Measurements from ENCODE around the gene CADPS. TPM values are rescaled to one million over a fixed set of nuclear protein-coding genes. Genes with fewer than 3 reads are reported as not detected.

The CADPS gene
- total RNA-seq, 1 donor from 2014 or later: 265 TPM

DNA sequence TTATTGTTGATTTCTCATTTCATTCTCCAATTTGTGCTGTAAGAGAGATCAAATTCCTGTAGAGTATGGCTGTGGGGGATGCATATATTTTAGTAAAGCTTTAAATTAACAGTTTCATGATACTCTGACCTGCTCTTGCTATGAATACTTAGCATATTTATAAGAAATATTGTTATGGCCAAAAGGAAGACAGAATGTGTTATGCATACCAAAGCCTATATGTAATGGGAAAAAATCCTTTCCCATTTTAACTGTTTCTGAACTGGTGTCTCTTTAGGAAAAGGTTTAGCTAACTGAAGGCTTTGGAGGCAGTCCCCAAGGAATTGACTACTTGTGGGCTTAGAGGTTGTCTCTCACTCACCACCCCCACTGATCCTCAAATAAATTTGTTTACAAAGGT, 59.2 kb downstream of the CADPS start:
- TF ChIP-seq, protein P1, sequence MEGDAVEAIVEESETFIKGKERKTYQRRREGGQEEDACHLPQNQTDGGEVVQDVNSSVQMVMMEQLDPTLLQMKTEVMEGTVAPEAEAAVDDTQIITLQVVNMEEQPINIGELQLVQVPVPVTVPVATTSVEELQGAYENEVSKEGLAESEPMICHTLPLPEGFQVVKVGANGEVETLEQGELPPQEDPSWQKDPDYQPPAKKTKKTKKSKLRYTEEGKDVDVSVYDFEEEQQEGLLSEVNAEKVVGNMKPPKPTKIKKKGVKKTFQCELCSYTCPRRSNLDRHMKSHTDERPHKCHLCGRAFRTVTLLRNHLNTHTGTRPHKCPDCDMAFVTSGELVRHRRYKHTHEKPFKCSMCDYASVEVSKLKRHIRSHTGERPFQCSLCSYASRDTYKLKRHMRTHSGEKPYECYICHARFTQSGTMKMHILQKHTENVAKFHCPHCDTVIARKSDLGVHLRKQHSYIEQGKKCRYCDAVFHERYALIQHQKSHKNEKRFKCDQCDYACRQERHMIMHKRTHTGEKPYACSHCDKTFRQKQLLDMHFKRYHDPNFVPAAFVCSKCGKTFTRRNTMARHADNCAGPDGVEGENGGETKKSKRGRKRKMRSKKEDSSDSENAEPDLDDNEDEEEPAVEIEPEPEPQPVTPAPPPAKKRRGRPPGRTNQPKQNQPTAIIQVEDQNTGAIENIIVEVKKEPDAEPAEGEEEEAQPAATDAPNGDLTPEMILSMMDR (IDR thresholded peaks at IDR 0.05; ENCODE audit: partially characterized antibody, unreplicated experiment): no peak
- H3K4me3 Mint-ChIP-seq (ENCODE audit: unreplicated experiment): no peak overlapping the region
- H3K27ac Mint-ChIP-seq (ENCODE audit: unreplicated experiment): no peak overlapping the region
- DNase-seq: no peak
- H3K4me1 Mint-ChIP-seq (ENCODE audit: low read depth, unreplicated experiment): peaks cover 39% of the 10 kb centered on the region
- no peaks in the 10 kb centered on the region for H3K9me3 Mint-ChIP-seq (ENCODE audit: unreplicated experiment)
- peaks cover 4% of the 10 kb centered on the region for H3K27me3 Mint-ChIP-seq (ENCODE audit: unreplicated experiment)
- no peaks in the 10 kb centered on the region for H3K36me3 Mint-ChIP-seq (ENCODE audit: unreplicated experiment)

DNA sequence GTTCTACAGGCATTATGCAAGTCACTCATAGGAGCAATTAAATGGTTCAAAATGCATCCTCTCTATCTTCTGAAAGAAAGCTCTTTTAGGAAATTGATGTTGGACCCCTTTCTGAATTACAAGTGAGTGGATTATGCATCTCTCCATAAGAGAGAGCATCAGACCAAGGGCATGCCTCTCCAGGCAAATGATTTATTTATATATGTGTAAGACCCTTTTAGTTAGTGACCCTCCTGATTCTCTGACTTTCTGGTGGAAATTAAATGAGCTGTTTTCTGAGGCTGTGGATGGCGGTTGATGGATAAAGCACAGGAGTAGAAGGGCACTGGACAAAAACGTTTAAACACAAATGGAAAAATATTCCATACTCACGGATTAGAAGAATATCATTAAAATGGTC, 62.6 kb downstream of the CADPS start:
- TF ChIP-seq, protein P1 (IDR thresholded peaks at IDR 0.05; ENCODE audit: partially characterized antibody, unreplicated experiment): no peak
- no peaks in the 10 kb centered on the region for H3K36me3 Mint-ChIP-seq (ENCODE audit: unreplicated experiment)
- H3K4me3 Mint-ChIP-seq (ENCODE audit: unreplicated experiment): no peak overlapping the region
- peaks cover 6% of the 10 kb centered on the region for H3K27me3 Mint-ChIP-seq (ENCODE audit: unreplicated experiment)
- no peak for DNase-seq
- no peaks in the 10 kb centered on the region for H3K9me3 Mint-ChIP-seq (ENCODE audit: unreplicated experiment)
- peaks cover 42% of the 10 kb centered on the region for H3K4me1 Mint-ChIP-seq (ENCODE audit: low read depth, unreplicated experiment)
- no peak overlapping the region for H3K27ac Mint-ChIP-seq (ENCODE audit: unreplicated experiment)

DNA sequence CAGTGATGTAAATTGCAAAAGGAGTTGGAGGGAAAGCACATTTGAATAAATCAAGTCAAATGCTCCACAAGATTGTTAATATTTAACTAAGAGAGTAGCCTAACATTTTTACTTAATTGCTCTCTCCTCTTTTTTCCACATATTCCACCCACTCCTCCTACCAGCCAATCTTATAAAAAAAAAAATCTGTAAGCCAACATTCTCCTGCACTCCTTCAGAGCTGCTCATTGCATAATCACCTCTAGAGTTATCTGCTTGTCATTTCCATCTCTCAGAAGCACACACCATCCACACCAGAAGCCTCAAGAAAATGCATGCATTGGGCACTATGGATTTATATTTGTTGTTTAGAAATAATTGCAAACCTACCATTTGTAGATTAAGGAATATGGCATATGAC, 64.1 kb downstream of the CADPS start:
- H3K27me3 Mint-ChIP-seq (ENCODE audit: unreplicated experiment): peaks cover 6% of the 10 kb centered on the region
- no peaks in the 10 kb centered on the region for H3K36me3 Mint-ChIP-seq (ENCODE audit: unreplicated experiment)
- TF ChIP-seq, protein P1 (IDR thresholded peaks at IDR 0.05; ENCODE audit: partially characterized antibody, unreplicated experiment): no peak
- no peak overlapping the region for H3K27ac Mint-ChIP-seq (ENCODE audit: unreplicated experiment)
- peaks cover 39% of the 10 kb centered on the region for H3K4me1 Mint-ChIP-seq (ENCODE audit: low read depth, unreplicated experiment)
- no peak for DNase-seq
- H3K9me3 Mint-ChIP-seq (ENCODE audit: unreplicated experiment): no peaks in the 10 kb centered on the region
- H3K4me3 Mint-ChIP-seq (ENCODE audit: unreplicated experiment): no peak overlapping the region

DNA sequence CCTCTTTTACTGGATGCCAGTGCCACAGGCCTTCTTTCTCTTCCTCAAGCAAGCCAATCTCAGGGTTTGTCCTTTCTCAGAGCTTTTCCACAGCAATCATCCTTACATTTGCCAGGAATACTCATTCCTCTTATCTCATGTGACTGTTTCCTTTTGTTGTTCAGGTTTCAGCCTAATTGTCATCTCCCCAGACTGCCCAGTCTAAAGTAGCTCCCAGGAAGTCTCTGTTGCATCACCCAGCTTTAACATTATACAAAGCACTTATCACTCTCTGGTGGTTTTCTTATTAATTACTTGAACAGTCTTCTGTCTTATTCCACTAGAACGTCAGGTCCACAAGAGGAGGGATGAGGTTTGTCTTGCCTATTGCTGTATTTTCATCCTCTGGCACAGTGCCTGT, 65.8 kb downstream of the CADPS start:
- Mint-ChIP-seq H3K4me1 (ENCODE audit: low read depth, unreplicated experiment) (peaks cover 38% of the 10 kb centered on the region), H3K27me3 (ENCODE audit: unreplicated experiment) (peaks cover 6% of the 10 kb centered on the region), H3K9me3 (ENCODE audit: unreplicated experiment) (peaks cover 2% of the 10 kb centered on the region), H3K27ac (ENCODE audit: unreplicated experiment) (no peak overlapping the region), H3K4me3 (ENCODE audit: unreplicated experiment) (no peak overlapping the region), H3K36me3 (ENCODE audit: unreplicated experiment) (no peaks in the 10 kb centered on the region)
- TF ChIP-seq, protein P1 (IDR thresholded peaks at IDR 0.05; ENCODE audit: partially characterized antibody, unreplicated experiment): no peak
- DNase-seq: no peak

DNA sequence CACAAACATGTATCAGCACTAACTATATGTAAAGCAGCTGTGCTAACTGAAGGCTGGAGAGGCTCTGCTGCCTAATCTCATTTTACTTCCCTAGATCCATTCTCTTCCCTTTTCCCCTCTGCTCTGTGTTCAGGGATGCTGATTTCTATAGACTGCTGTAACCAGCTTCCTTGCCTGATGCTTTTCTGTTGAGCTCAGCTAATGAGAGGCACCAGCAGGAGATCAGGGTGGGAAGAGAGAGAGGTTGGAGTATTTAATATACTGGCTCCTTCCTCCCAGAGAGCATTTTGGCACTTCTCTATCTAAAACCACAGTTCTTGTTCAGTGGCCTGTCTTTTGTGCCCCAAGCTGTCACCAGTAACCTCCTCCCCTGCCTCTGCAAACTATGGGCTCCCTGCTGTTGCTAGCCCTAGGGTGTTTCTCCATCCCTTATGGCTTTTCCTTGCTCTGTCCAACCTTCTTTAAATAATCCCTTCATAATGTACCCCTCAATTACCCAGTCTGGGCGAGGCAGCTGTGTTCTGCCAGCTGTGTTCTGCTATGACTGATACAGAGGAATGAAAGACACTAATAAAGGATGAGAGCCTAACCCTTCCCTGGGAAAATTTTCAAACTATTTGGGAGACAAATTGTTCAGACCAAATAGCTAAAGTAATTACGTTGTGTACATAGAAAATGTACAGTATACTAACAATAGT, 69.5 kb downstream of the CADPS start:
- Mint-ChIP-seq H3K36me3 (ENCODE audit: unreplicated experiment) (no peaks in the 10 kb centered on the region), H3K9me3 (ENCODE audit: unreplicated experiment) (peaks cover 2% of the 10 kb centered on the region), H3K27me3 (ENCODE audit: unreplicated experiment) (peaks cover 8% of the 10 kb centered on the region), H3K27ac (ENCODE audit: unreplicated experiment) (peak overlapping the region; percentile 79), H3K4me1 (ENCODE audit: low read depth, unreplicated experiment) (peaks cover 30% of the 10 kb centered on the region), H3K4me3 (ENCODE audit: unreplicated experiment) (peak overlapping the region; percentile 77)
- TF ChIP-seq, protein P1 (IDR thresholded peaks at IDR 0.05; ENCODE audit: partially characterized antibody, unreplicated experiment): no peak
- no peak for DNase-seq

Data from glutamatergic neuron (in vitro differentiated cells).